Kidney epithelial cell (primary cell): ENCODE data around the gene SLX4. TPM values are rescaled to one million over a fixed set of nuclear protein-coding genes. Genes with fewer than 3 reads are reported as not detected.

Experiments
- DNase-seq: peaks from one replicate; pipeline ENCODE4 v3.0.0-alpha.2; 2010; ENCODE audit warnings: low read depth
- H3K27me3 ChIP-seq: 2 replicates; pipeline ENCODE4 v1.6.0; 2011; ENCODE audit warnings: low read length; ENCODE audit not compliant: control insufficient read depth, insufficient read depth
- H3K36me3 ChIP-seq: 2 replicates; pipeline ENCODE4 v1.5.1; 2011; ENCODE audit warnings: low read length; ENCODE audit not compliant: control insufficient read depth, insufficient read depth
- H3K4me3 ChIP-seq: 2 replicates; pipeline ENCODE4 v1.5.1; 2011; ENCODE audit warnings: low read depth, mild to moderate bottlenecking, control low read depth, low read length
- CTCF ChIP-seq: IDR thresholded peaks from 2 replicates; pipeline ENCODE4 v1.5.1; 2011; ENCODE audit warnings: mild to moderate bottlenecking, moderate library complexity, low read length, control low read depth, inconsistent platforms; ENCODE audit not compliant: insufficient read depth, poor library complexity, severe bottlenecking
- total RNA-seq: library from RNA; depleted of rRNA; stranded (reverse); fragments of >200 nt; gene quantifications from 2 replicates; pipeline ENCODE4 v1.2.3, GENCODE V29; 2015

The SLX4 gene
- total RNA-seq, 1 donor from 2014 or later = 6.4 TPM

- H3K36me3 ChIP-seq = peaks cover 2% of the 10 kb centered on the region
- H3K4me3 ChIP-seq = no peak overlapping the region
- H3K27me3 ChIP-seq = no peaks in the 10 kb centered on the region
- TF ChIP-seq CTCF = no peak
- no peak for DNase-seq
These were observed 30.5 kb upstream of the SLX4 start for GRCh38 chr16:3641801-3642396.

- H3K27me3 ChIP-seq = no peaks in the 10 kb centered on the region
- no peak for DNase-seq
- H3K4me3 ChIP-seq = no peak overlapping the region
- H3K36me3 ChIP-seq = peaks cover 2% of the 10 kb centered on the region
- no peak for TF ChIP-seq CTCF
These were observed 29.5 kb upstream of the SLX4 start for GRCh38 chr16:3640632-3641501.

- no peak for TF ChIP-seq CTCF
- H3K4me3 ChIP-seq = no peak overlapping the region
- no peaks in the 10 kb centered on the region for H3K27me3 ChIP-seq
- H3K36me3 ChIP-seq = peaks cover 2% of the 10 kb centered on the region
- DNase-seq = no peak
These were observed 28.8 kb upstream of the SLX4 start for GRCh38 chr16:3640207-3640606.

- Histone ChIP-seq H3K36me3 (peaks cover 2% of the 10 kb centered on the region), H3K27me3 (no peaks in the 10 kb centered on the region), H3K4me3 (no peak overlapping the region)
- TF ChIP-seq CTCF = no peak
- no peak for DNase-seq
These were observed 27.7 kb upstream of the SLX4 start for GRCh38 chr16:3638916-3639644.

- H3K36me3 ChIP-seq = peaks cover 2% of the 10 kb centered on the region
- no peak overlapping the region for H3K4me3 ChIP-seq
- DNase-seq = no peak
- TF ChIP-seq CTCF = no peak
- H3K27me3 ChIP-seq = no peaks in the 10 kb centered on the region
These were observed 26.0 kb upstream of the SLX4 start for GRCh38 chr16:3637371-3637923.
